ENCODE data around the gene ADAM23.

- TF ChIP-seq CTCF (conservative IDR thresholded peaks at IDR 0.05) (no peak), ZFX (IDR thresholded peaks at IDR 0.05) (no peak)
These were observed 34.7 kb upstream of the ADAM23 start for GRCh38 chr2:206408323-206409320.
